GM12873 (cell line): ENCODE data around the gene C10orf53.

Experiments used
- CTCF ChIP-seq: IDR thresholded peaks from 2 replicates; pipeline ENCODE4 v1.5.1; 2012; ENCODE audit warnings: low read depth, mild to moderate bottlenecking, moderate library complexity, low read length, control low read depth; ENCODE audit not compliant: insufficient read depth; ENCODE audit errors: missing control alignments

Gene C10orf53

GRCh38 chr10:49668684-49669083, 10.8 kb upstream of the C10orf53 start:
- no peak for TF ChIP-seq CTCF

GRCh38 chr10:49678827-49679479, 498 bp upstream of the C10orf53 start:
- TF ChIP-seq CTCF: no peak

GRCh38 chr10:49682879-49683278, 3.4 kb downstream of the C10orf53 start:
- no peak for TF ChIP-seq CTCF

GRCh38 chr10:49686651-49687050, 7.2 kb downstream of the C10orf53 start:
- no peak for TF ChIP-seq CTCF

GRCh38 chr10:49688261-49688846, 8.9 kb downstream of the C10orf53 start:
- TF ChIP-seq CTCF: no peak

- no peak for TF ChIP-seq CTCF
These were observed 9.5 kb downstream of the C10orf53 start for GRCh38 chr10:49688920-49689319.

GRCh38 chr10:49689882-49690510, 10.5 kb downstream of the C10orf53 start:
- TF ChIP-seq CTCF: no peak
